ENCODE measurements around the gene ACAD10.

Gene ACAD10

GRCh38 chr12:111803038-111803626 is 117.3 kb downstream of the ACAD10 start:
- TF ChIP-seq CTCF (IDR thresholded peaks at IDR 0.05; ENCODE audit: control insufficient read depth, insufficient read depth, low read depth, low read length, missing control alignments), result no peak
- no peak for DNase-seq (ENCODE audit: low read depth)
- H3K4me3 ChIP-seq (ENCODE audit: control insufficient read depth, low read depth, low read length), result no peak overlapping the region

GRCh38 chr12:111803851-111804250 is 118.0 kb downstream of the ACAD10 start:
- no peak for TF ChIP-seq CTCF (IDR thresholded peaks at IDR 0.05; ENCODE audit: control insufficient read depth, insufficient read depth, low read depth, low read length, missing control alignments)
- no peak overlapping the region for H3K4me3 ChIP-seq (ENCODE audit: control insufficient read depth, low read depth, low read length)
- DNase-seq (ENCODE audit: low read depth), result no peak

- no peak for DNase-seq (ENCODE audit: low read depth)
- no peak overlapping the region for H3K4me3 ChIP-seq (ENCODE audit: control insufficient read depth, low read depth, low read length)
- no peak for TF ChIP-seq CTCF (IDR thresholded peaks at IDR 0.05; ENCODE audit: control insufficient read depth, insufficient read depth, low read depth, low read length, missing control alignments)
Measured at GRCh38 chr12:111806304-111806703, 120.5 kb downstream of the ACAD10 start.

Data from AG09309 (cell line).